GM12801 (cell line): Measurements from ENCODE around the gene OR6C3.

Experiments
- TF ChIP-seq, protein P1 (sequence below): IDR thresholded peaks from one replicate; pipeline ENCODE4 v1.5.1; 2011; ENCODE audit warnings: control low read depth; ENCODE audit not compliant: insufficient read length; ENCODE audit errors: extremely low read depth

The OR6C3 gene

DNA sequence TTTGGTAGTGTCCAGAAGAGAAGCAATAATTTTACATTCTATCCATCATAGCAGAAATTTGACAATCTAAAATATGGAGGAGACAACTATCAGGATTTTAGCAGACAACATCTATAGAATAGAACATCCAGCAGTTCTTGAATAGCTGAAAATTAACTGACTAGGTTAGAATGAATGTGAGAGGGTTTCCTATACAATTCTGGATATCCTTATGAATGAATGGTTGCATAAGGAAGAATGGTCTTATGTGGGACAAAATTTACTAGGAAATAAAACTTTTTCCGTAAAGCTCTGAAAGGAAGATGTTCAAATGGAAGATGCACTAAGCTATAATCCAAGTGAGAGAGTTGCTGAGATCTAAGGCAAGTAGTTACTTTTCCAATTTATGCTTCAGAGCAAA, at the start of gene OR6C3:
TSS of gene OR6C3 (plus strand) at position 301 of the 400 bp plus-strand sequence. CDS start 955 bp downstream, outside the sequence.
- TF ChIP-seq, protein P1, sequence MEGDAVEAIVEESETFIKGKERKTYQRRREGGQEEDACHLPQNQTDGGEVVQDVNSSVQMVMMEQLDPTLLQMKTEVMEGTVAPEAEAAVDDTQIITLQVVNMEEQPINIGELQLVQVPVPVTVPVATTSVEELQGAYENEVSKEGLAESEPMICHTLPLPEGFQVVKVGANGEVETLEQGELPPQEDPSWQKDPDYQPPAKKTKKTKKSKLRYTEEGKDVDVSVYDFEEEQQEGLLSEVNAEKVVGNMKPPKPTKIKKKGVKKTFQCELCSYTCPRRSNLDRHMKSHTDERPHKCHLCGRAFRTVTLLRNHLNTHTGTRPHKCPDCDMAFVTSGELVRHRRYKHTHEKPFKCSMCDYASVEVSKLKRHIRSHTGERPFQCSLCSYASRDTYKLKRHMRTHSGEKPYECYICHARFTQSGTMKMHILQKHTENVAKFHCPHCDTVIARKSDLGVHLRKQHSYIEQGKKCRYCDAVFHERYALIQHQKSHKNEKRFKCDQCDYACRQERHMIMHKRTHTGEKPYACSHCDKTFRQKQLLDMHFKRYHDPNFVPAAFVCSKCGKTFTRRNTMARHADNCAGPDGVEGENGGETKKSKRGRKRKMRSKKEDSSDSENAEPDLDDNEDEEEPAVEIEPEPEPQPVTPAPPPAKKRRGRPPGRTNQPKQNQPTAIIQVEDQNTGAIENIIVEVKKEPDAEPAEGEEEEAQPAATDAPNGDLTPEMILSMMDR = no peak

DNA sequence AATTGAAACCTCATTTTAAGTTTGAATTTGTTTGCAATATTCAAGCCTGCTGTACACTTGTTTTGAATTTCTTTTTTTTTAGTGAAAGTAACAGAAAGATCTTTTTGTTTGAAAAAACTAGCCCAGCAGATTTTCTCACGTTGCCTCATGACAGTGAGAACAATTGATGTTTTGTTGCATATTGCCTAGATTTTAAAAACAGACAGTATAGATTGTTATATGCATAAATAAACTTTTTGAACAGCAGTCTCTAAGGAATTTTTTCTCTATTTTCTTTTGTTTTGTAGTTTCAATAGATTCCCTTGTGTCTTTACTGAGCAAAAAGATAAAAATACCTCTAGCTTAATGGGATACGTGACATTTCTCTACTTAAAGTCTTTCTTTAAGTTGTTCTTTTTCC, 49.6 kb upstream of the OR6C3 start:
- TF ChIP-seq, protein P1 = no peak

DNA sequence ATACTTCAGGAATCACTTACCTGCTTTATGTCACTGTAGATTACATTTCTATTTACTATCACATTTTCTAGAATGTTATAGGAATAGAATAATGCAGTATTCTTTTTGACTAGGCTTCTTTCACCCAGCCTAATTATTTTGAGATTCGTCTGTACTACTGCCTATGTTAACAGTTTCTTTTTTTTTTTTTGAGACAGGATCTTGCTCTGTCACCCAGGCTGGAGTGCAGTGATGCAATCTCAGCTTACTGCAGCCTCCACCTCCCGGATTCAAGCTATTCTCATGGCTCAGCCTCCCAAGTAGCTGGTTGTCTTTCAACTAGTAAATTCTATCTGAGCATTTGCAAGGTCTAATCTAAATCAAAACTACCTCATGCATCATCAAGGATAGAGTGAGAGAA, 40.5 kb upstream of the OR6C3 start:
- TF ChIP-seq, protein P1 = no peak

DNA sequence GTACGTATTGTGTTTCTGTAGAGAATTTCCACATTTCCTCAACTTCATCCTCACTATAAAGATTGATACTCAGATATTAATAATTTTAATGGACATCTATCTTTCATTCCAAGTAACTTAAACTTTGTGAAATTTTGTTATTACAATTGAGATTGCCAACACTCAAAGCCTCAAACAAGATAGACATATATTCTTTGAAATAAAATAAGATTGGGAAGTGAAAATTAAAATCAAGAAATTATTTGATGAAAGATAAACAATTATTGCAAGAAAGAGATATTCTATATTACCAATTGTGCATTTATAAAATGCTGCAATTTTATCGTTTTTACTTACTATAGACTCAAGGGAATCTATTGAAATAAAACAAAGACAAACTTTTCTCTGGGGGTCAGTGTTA, 34.1 kb upstream of the OR6C3 start, which contains the start of gene OR6C6:
TSS of gene OR6C6 (minus strand) at position 101 of the 400 bp plus-strand sequence. CDS start 1,337 bp downstream, outside the sequence.
- TF ChIP-seq, protein P1 = no peak

DNA sequence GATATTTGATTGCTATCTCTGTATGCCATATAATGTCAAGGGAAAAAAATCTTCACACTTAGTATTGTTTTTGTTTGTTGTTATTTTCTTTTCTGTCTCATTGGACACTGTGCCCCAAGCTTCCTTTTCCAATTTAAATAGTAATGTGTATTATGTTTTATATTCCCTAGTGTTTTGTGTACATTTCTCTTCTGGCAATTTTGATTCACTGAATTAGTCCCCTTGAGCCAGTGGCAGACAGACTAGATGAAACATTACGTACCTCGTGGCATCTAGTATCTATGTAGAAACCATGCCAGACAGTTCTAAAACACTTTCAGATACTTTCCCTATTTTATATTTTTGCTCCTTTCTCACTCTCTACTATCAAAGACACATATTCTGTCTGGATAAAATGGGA, 16.5 kb upstream of the OR6C3 start, which contains the start of gene OR6C1:
TSS of gene OR6C1 (plus strand) at position 301 of the 400 bp plus-strand sequence. CDS start 6,257 bp downstream, outside the sequence.
- TF ChIP-seq, protein P1 = no peak

DNA sequence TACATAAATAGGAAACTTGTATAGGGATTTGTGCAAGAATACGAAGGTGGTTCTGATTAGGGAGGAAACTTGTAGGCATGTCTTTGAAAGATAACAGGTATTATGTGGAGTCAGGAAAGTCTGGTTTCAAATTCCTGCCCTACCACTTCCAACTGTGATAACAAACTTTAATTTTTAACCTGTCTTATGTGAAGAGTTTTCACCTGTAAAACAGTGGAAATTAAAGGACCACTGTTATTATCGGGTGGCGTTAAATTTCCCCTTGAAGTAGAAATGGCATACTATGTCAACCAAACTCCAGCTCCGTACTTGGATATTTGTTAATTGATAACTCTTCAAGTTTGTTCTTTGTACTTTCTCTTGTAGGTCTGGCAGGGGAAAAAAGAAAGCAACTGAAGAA, 10.3 kb upstream of the OR6C3 start:
- TF ChIP-seq, protein P1 = no peak

DNA sequence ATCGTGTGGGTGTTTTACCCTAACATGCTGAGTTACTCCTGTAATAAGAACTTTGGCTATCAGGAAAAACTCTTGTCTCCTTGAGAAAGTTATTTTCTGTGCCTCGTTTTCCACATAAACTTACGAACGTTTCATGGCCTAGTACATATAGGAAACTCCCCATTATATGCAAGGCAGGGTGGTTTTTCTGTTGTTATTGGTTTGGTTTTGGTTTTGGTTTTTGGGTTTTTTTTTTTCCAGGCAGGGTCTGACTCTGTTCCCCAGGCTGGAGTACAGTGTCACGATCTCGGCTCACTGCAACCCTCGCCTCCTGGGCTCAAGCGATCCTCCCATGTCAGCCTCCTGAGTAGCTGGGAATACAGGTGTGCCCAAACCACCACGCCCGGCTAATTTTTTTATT, 5.5 kb downstream of the OR6C3 start:
- TF ChIP-seq, protein P1 = no peak

DNA sequence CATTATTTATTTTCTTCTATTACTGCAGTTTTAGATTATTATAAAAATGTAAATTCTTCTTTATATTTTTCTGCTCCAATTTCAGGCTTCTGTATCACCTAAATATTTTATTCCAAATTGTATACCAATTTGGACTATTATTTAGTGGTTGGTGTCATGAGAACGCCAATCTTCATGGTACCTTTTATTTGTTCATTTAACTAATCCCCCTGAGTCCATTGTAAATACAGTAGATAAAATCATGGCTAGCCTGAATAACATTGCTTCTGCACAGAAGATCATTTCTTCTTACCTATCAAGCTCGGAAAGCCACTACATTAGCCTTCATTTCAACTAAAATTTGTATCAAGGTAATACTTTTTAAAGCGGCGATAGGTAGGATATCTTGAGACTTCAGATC, 32.1 kb downstream of the OR6C3 start, which contains the start of gene OR6C75:
TSS of gene OR6C75 (plus strand) at position 301 of the 400 bp plus-strand sequence. CDS start 2,136 bp downstream, outside the sequence.
- TF ChIP-seq, protein P1 = no peak
